IMR-90 (cell line): ENCODE results near the gene FGFRL1. TPM values are rescaled to one million over a fixed set of nuclear protein-coding genes. Genes with fewer than 3 reads are reported as not detected.

Experiments
- ATAC-seq: fragments of 200-7000 bp; cut with Tn5 transposase; 2 replicates; pipeline ENCODE4 v1.9.1; 2020; ENCODE audit warnings: low read depth, mild to moderate bottlenecking, moderate library complexity
- BruUV-seq: library from RNA; stranded (reverse); fragments of 400-500 nt; replicated peaks from 2 replicates; lab custom pipeline; 2021; lab: Mats Ljungman, UMichigan
- CTCF ChIA-PET: fragments of 300-600 bp; formaldehyde crosslinking; extraction: SDS; loops from one replicate; lab custom pipeline; 2021; ENCODE audit warnings: antibody characterized with exemption; lab: Yijun Ruan, JAX
- POLR2A ChIA-PET: fragments of 300-600 bp; sonication (Branson Sonifier 250); formaldehyde crosslinking; loops from one replicate; lab custom pipeline; 2022; ENCODE audit warnings: antibody characterized with exemption; ENCODE audit not compliant: unreplicated experiment; lab: Charles Lee
- DNase-seq: peaks from one replicate; pipeline ENCODE4 v3.0.0; 2013
- H2AFZ ChIP-seq: replicated peaks from 2 replicates; pipeline ENCODE3; 2013; ENCODE audit warnings: low read length, mild to moderate bottlenecking; ENCODE audit not compliant: poor library complexity
- H2AK5ac ChIP-seq: 2 replicates; pipeline ENCODE4 v1.6.1; 2013; ENCODE audit warnings: low read depth, low read length, inconsistent platforms
- H2AK9ac ChIP-seq: replicated peaks from 2 replicates; pipeline ENCODE3; 2013; ENCODE audit warnings: mild to moderate bottlenecking, low read depth, low read length, moderate library complexity; ENCODE audit not compliant: poor library complexity
- H2BK120ac ChIP-seq: 2 replicates; pipeline ENCODE4 v1.6.1; 2013; ENCODE audit warnings: low read depth, low read length, inconsistent platforms
- H2BK15ac ChIP-seq: 3 replicates; pipeline ENCODE4 v1.6.1; 2013; ENCODE audit warnings: low read depth, low read length, inconsistent platforms
- H2BK20ac ChIP-seq: 2 replicates; pipeline ENCODE4 v1.6.1; 2013; ENCODE audit warnings: low read depth, mild to moderate bottlenecking, inconsistent platforms, low read length, moderate library complexity
- H2BK5ac ChIP-seq: 2 replicates; pipeline ENCODE4 v1.6.1; 2013; ENCODE audit warnings: mild to moderate bottlenecking, low read depth, low read length, inconsistent platforms; ENCODE audit not compliant: poor library complexity, severe bottlenecking
- H3K14ac ChIP-seq: replicated peaks from 2 replicates; pipeline ENCODE4 v1.6.1; 2013; ENCODE audit warnings: low read depth, low read length, inconsistent platforms
- H3K18ac ChIP-seq: 2 replicates; pipeline ENCODE4 v1.6.1; 2013; ENCODE audit warnings: low read depth, low read length, control low read depth
- H3K23ac ChIP-seq: 2 replicates; pipeline ENCODE4 v1.6.1; 2013; ENCODE audit warnings: low read depth, low read length, inconsistent platforms
- H3K27ac ChIP-seq: 2 replicates; pipeline ENCODE4 v1.5.1; 2013; ENCODE audit warnings: mild to moderate bottlenecking, control low read depth, low read length; ENCODE audit not compliant: insufficient read depth
- H3K27me3 ChIP-seq: 2 replicates; pipeline ENCODE4 v1.6.1; 2013; ENCODE audit warnings: low read length; ENCODE audit not compliant: control insufficient read depth, insufficient read depth
- H3K36me3 ChIP-seq: 2 replicates; pipeline ENCODE4 v1.6.1; 2013; ENCODE audit warnings: low read length, mixed read lengths; ENCODE audit not compliant: control insufficient read depth, insufficient read depth
- H3K4ac ChIP-seq: 2 replicates; pipeline ENCODE4 v1.6.1; 2013; ENCODE audit warnings: low read depth, low read length, inconsistent platforms
- H3K4me1 ChIP-seq: 2 replicates; pipeline ENCODE4 v1.6.1; 2013; ENCODE audit warnings: low read length, mixed read lengths; ENCODE audit not compliant: control insufficient read depth, insufficient read depth
- H3K4me2 ChIP-seq: 2 replicates; pipeline ENCODE4 v1.6.1; 2013; ENCODE audit warnings: low read depth, mild to moderate bottlenecking, control low read depth, low read length, moderate library complexity
- H3K4me3 ChIP-seq: 2 replicates; pipeline ENCODE4 v1.5.1; 2013; ENCODE audit warnings: low read depth, mild to moderate bottlenecking, control low read depth, low read length, moderate library complexity; ENCODE audit not compliant: insufficient read depth
- H3K56ac ChIP-seq: 2 replicates; pipeline ENCODE4 v1.6.1; 2013; ENCODE audit warnings: low read length, inconsistent platforms; ENCODE audit not compliant: insufficient read depth; ENCODE audit errors: extremely low read depth
- H3K79me1 ChIP-seq, 2 experiments: 2 replicates each; pipeline ENCODE4 v1.6.1; 2013; ENCODE audit warnings: low read length in 2 of 2, inconsistent platforms in 1 of 2, low read depth in 1 of 2
- H3K9ac ChIP-seq: 2 replicates; pipeline ENCODE4 v1.6.1; 2013; ENCODE audit warnings: low read depth, low read length, control low read depth
- H3K9me1 ChIP-seq: 2 replicates; pipeline ENCODE4 v1.6.1; 2013; ENCODE audit warnings: low read length, inconsistent platforms; ENCODE audit not compliant: insufficient read depth
- H3K9me3 ChIP-seq: 2 replicates; pipeline ENCODE4 v1.6.1; 2013; ENCODE audit warnings: low read length; ENCODE audit not compliant: control insufficient read depth, insufficient read depth
- H4K20me1 ChIP-seq: 2 replicates; pipeline ENCODE4 v1.6.1; 2013; ENCODE audit warnings: low read length, inconsistent platforms; ENCODE audit not compliant: insufficient read depth
- H4K5ac ChIP-seq: 2 replicates; pipeline ENCODE4 v1.6.1; 2013; ENCODE audit warnings: mild to moderate bottlenecking, low read depth, low read length, control low read depth
- H4K8ac ChIP-seq, 2 experiments: 2 replicates each; pipeline ENCODE4 v1.6.1; 2013; ENCODE audit warnings: low read depth in 2 of 2, low read length in 2 of 2, control low read depth in 1 of 2, inconsistent platforms in 1 of 2
- H4K91ac ChIP-seq: 2 replicates; pipeline ENCODE4 v1.6.1; 2013; ENCODE audit warnings: low read depth, low read length, inconsistent platforms; ENCODE audit not compliant: insufficient read depth
- BHLHE40 ChIP-seq: fragments of 150-350 bp; IDR thresholded peaks from 2 replicates; pipeline ENCODE4 v1.6.1; 2016; ENCODE audit warnings: mild to moderate bottlenecking, low read depth, low read length
- CEBPB ChIP-seq: IDR thresholded peaks from 2 replicates; pipeline ENCODE4 v1.6.1; 2012; ENCODE audit warnings: low read depth, low read length, improper control_type of control experiment
- CHD1 ChIP-seq: IDR thresholded peaks from 2 replicates; pipeline ENCODE4 v1.6.1; 2012; ENCODE audit warnings: low read depth, low read length, improper control_type of control experiment
- FOS ChIP-seq: fragments of 150-350 bp; IDR thresholded peaks from 2 replicates; pipeline ENCODE4 v1.6.1; 2016; ENCODE audit warnings: low read depth, low read length
- MAFK ChIP-seq: IDR thresholded peaks from 2 replicates; pipeline ENCODE4 v1.6.1; 2012; ENCODE audit warnings: low read depth, low read length, improper control_type of control experiment
- MAZ ChIP-seq: IDR thresholded peaks from 2 replicates; pipeline ENCODE4 v1.6.1; 2012; ENCODE audit warnings: low read depth, mild to moderate bottlenecking, low read length, improper control_type of control experiment, moderate library complexity, borderline replicate concordance
- MXI1 ChIP-seq: IDR thresholded peaks from 2 replicates; pipeline ENCODE4 v1.6.1; 2012; ENCODE audit warnings: low read depth, mild to moderate bottlenecking, low read length, moderate library complexity, borderline replicate concordance
- NFE2L2 ChIP-seq: fragments of 150-350 bp; IDR thresholded peaks from 2 replicates; pipeline ENCODE4 v1.6.1; 2016; ENCODE audit warnings: low read depth, mild to moderate bottlenecking, low read length
- POLR2A ChIP-seq: IDR thresholded peaks from 2 replicates; pipeline ENCODE4 v1.6.1; 2012; ENCODE audit warnings: mild to moderate bottlenecking, low read depth, low read length
- RAD21 ChIP-seq: IDR thresholded peaks from 2 replicates; pipeline ENCODE4 v1.6.1; 2012; ENCODE audit warnings: low read length, improper control_type of control experiment
- RCOR1 ChIP-seq: IDR thresholded peaks from 2 replicates; pipeline ENCODE4 v1.6.1; 2012; ENCODE audit warnings: mild to moderate bottlenecking, low read length, improper control_type of control experiment; ENCODE audit not compliant: insufficient replicate concordance
- RFX5 ChIP-seq: IDR thresholded peaks from 2 replicates; pipeline ENCODE4 v1.8.0; 2012; ENCODE audit warnings: low read depth, mild to moderate bottlenecking, low read length, moderate library complexity
- SMC3 ChIP-seq: fragments of 150-350 bp; IDR thresholded peaks from 2 replicates; pipeline ENCODE4 v1.6.1; 2016; ENCODE audit warnings: low read depth, mild to moderate bottlenecking, antibody characterized with exemption, low read length, moderate library complexity
- WGBS, 2 experiments: methylation state at CpG; one replicate each; pipeline versions ENCODE4 v1.1.5 to v1.1.7; 2013; ENCODE audit warnings: missing lambda C conversion rate in 2 of 2; ENCODE audit not compliant: insufficient read length in 1 of 2; ENCODE audit errors: extremely low coverage in 2 of 2; 5-methylcytosine and 5-hydroxymethylcytosine counted together
- dilution Hi-C: fragments of 300-500 bp; cut with HindIII; formaldehyde crosslinking; loops from one replicate; pipeline ENCODE4 v1.14.3; 2018; ENCODE audit warnings: low sequenced_read_pairs; ENCODE audit not compliant: unreplicated experiment
- in situ Hi-C: fragments of 300-500 bp; cut with MboI; formaldehyde crosslinking; loops from 3 replicates; pipeline ENCODE4 v1.14.3; 2019; ENCODE audit warnings: low sequenced_read_pairs, inconsistent platforms, mixed read lengths
- intact Hi-C: fragments of 100-400 bp; cut with micrococcal nuclease; formaldehyde crosslinking; loops from 2 replicates; pipeline ENCODE4 v1.10.0; 2022
- polyA plus RNA-seq, 3 experiments: library from polyadenylated mRNA; depleted of rRNA; stranded (reverse); fragments of >200 nt; gene quantifications; 2 replicates each; pipeline ENCODE4 v1.2.3, GENCODE V29; 2012; ENCODE audit warnings: low replicate concordance in 1 of 3
- total RNA-seq: library from RNA; depleted of rRNA; stranded (reverse); fragments of >200 nt; gene quantifications from 2 replicates; pipeline ENCODE4 v1.2.3, GENCODE V29; 2012
- TF ChIP-seq, protein P1 (sequence below): fragments of 150-350 bp; IDR thresholded peaks from 2 replicates; pipeline ENCODE4 v1.6.1; 2016; ENCODE audit warnings: low read depth, mild to moderate bottlenecking, low read length, moderate library complexity, borderline replicate concordance
- TF ChIP-seq, protein P2 (sequence below): fragments of 150-350 bp; IDR thresholded peaks from 2 replicates; pipeline ENCODE4 v1.6.1; 2017; ENCODE audit warnings: mild to moderate bottlenecking, antibody characterized with exemption, low read length, low read depth

The FGFRL1 gene
- total and polyA plus RNA-seq, 2 of the 4 experiments (the other 2 are of a cell fraction) = 49.3 to 78.8 TPM

- no peak overlapping the region for H4K5ac ChIP-seq
- H3K27me3 ChIP-seq = peaks cover 4% of the 10 kb centered on the region
- H2AK5ac ChIP-seq = no peak overlapping the region
- in situ Hi-C loops = no loop called here
- H3K23ac ChIP-seq = no peak overlapping the region
- H3K9ac ChIP-seq = no peak overlapping the region
- H2BK15ac ChIP-seq = no peak overlapping the region
- no peak overlapping the region for H3K4me3 ChIP-seq
- H3K14ac ChIP-seq = no peak overlapping the region
- H4K91ac ChIP-seq = no peak overlapping the region
- no peak overlapping the region for H3K56ac ChIP-seq
- no TSS peak for BruUV-seq
- no peak overlapping the region for H3K27ac ChIP-seq
- CTCF ChIA-PET = no interaction called here
- H4K8ac ChIP-seq = no peak overlapping the region
- intact Hi-C loops = no loop called here
- H3K4me2 ChIP-seq = no peak overlapping the region
- H2AK9ac ChIP-seq = no peak overlapping the region
- H3K4ac ChIP-seq = no peak overlapping the region
- peaks cover 9% of the 10 kb centered on the region; the same call in 1 of the 2 replicates for H3K36me3 ChIP-seq
- ATAC-seq (no peak), DNase-seq (no peak)
- 91% methylated on average over 39 of the region's 50 CpGs; no CpG with 5 or more reads in 1 of the 2 experiments for WGBS, 2 experiments
- no peak overlapping the region for H2BK20ac ChIP-seq
- H3K4me1 ChIP-seq = peaks cover 5% of the 10 kb centered on the region; the same call in 1 of the 2 replicates
- dilution Hi-C loops = no loop called here
- H2BK120ac ChIP-seq = no peak overlapping the region
- H3K9me1 ChIP-seq = no peaks in the 10 kb centered on the region
- POLR2A ChIA-PET = no interaction called here
- H3K18ac ChIP-seq = no peak overlapping the region
- H3K9me3 ChIP-seq = no peaks in the 10 kb centered on the region
- H3K79me1 ChIP-seq = peaks cover 0 to 18% of the 10 kb centered on the region in 2 experiments; a peak in 1 of 4 replicates
- H2BK5ac ChIP-seq = no peak overlapping the region
- no peak overlapping the region for H2AFZ ChIP-seq
- peaks cover 2% of the 10 kb centered on the region for H4K20me1 ChIP-seq
- no peak for TF ChIP-seq MAFK
- TF ChIP-seq RFX5 = no peak
- no peak for TF ChIP-seq CEBPB
- TF ChIP-seq, protein P1, sequence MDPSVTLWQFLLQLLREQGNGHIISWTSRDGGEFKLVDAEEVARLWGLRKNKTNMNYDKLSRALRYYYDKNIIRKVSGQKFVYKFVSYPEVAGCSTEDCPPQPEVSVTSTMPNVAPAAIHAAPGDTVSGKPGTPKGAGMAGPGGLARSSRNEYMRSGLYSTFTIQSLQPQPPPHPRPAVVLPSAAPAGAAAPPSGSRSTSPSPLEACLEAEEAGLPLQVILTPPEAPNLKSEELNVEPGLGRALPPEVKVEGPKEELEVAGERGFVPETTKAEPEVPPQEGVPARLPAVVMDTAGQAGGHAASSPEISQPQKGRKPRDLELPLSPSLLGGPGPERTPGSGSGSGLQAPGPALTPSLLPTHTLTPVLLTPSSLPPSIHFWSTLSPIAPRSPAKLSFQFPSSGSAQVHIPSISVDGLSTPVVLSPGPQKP = no peak
- no peak for TF ChIP-seq MXI1
- TF ChIP-seq RAD21 = no peak
- no peak for TF ChIP-seq RCOR1
- TF ChIP-seq NFE2L2 = no peak
- TF ChIP-seq POLR2A = no peak
- TF ChIP-seq, protein P2, sequence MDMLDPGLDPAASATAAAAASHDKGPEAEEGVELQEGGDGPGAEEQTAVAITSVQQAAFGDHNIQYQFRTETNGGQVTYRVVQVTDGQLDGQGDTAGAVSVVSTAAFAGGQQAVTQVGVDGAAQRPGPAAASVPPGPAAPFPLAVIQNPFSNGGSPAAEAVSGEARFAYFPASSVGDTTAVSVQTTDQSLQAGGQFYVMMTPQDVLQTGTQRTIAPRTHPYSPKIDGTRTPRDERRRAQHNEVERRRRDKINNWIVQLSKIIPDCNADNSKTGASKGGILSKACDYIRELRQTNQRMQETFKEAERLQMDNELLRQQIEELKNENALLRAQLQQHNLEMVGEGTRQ = no peak
- no peak for TF ChIP-seq BHLHE40
- no peak for TF ChIP-seq CHD1
- TF ChIP-seq SMC3 = no peak
- no peak for TF ChIP-seq FOS
- no peak for TF ChIP-seq MAZ
Observed at GRCh38 chr4:991451-992296, 19.8 kb upstream of the FGFRL1 start.
